Measurements from ENCODE around the gene ANKS1A.

- TF ChIP-seq CTCF (conservative IDR thresholded peaks at IDR 0.05) (no peak), ZFX (IDR thresholded peaks at IDR 0.05) (no peak)
Observed at GRCh38 chr6:35011096-35012041, 122.3 kb downstream of the ANKS1A start.

Data from C4-2B (cell line).